ENCODE results near the gene ACTMAP. TPM values are rescaled to one million over a fixed set of nuclear protein-coding genes. Genes with fewer than 3 reads are reported as not detected.

ACTMAP gene
- total RNA-seq, 1 donor from 2014 or later: 25.1 TPM

DNA sequence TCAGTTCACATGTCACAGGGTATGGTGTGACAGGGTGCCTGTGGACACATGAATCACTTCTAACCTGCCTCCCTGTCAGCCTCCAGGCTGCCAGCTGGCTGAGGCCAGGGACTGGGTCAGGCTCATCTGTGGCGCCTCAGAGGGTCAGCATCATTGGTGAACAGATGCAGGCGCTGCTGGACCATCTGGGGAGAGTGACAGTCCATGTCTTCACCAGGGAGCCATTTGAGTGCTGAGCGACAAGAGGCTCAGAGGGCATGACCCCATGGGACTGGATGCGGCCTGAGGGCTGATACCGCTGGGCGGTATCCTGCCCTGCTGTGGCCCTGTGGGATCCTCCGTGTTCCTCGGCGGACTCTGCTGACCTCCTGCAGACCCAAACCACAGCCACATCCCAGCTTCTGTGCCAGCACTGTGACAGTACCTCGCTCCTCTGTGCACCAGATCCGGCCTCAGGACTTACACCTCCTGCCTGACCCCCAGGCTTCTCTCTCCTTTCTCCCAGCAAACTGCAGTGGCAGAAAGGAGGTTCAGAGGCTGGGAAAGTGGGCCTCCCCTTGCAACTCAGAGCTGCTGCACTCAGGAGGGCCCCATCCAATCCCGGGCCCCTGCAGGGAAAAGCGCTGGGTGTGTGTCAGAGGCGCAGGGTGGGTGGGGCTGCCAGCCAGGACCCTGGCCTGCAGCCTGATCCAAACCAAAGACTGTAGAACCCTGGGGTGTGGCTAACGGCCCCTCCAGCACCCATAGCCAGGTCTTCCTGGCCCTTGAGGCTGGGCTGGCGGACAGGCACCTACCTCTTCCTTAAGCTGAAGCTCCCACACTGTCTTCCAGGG, 10.2 kb downstream of the ACTMAP start:
- TF ChIP-seq, protein P1, sequence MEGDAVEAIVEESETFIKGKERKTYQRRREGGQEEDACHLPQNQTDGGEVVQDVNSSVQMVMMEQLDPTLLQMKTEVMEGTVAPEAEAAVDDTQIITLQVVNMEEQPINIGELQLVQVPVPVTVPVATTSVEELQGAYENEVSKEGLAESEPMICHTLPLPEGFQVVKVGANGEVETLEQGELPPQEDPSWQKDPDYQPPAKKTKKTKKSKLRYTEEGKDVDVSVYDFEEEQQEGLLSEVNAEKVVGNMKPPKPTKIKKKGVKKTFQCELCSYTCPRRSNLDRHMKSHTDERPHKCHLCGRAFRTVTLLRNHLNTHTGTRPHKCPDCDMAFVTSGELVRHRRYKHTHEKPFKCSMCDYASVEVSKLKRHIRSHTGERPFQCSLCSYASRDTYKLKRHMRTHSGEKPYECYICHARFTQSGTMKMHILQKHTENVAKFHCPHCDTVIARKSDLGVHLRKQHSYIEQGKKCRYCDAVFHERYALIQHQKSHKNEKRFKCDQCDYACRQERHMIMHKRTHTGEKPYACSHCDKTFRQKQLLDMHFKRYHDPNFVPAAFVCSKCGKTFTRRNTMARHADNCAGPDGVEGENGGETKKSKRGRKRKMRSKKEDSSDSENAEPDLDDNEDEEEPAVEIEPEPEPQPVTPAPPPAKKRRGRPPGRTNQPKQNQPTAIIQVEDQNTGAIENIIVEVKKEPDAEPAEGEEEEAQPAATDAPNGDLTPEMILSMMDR (conservative IDR thresholded peaks at IDR 0.05): no peak
- Mint-ChIP-seq H3K9me3 (no peaks in the 10 kb centered on the region), H3K4me1 (peaks cover 3% of the 10 kb centered on the region), H3K36me3 (ENCODE audit: low read depth) (peaks cover 6% of the 10 kb centered on the region), H3K27ac (ENCODE audit: unreplicated experiment) (no peak overlapping the region), H3K27me3 (ENCODE audit: low read depth) (no peaks in the 10 kb centered on the region), H3K4me3 (no peak overlapping the region)
- no peak for DNase-seq (ENCODE audit: low read depth, low spot score)

DNA sequence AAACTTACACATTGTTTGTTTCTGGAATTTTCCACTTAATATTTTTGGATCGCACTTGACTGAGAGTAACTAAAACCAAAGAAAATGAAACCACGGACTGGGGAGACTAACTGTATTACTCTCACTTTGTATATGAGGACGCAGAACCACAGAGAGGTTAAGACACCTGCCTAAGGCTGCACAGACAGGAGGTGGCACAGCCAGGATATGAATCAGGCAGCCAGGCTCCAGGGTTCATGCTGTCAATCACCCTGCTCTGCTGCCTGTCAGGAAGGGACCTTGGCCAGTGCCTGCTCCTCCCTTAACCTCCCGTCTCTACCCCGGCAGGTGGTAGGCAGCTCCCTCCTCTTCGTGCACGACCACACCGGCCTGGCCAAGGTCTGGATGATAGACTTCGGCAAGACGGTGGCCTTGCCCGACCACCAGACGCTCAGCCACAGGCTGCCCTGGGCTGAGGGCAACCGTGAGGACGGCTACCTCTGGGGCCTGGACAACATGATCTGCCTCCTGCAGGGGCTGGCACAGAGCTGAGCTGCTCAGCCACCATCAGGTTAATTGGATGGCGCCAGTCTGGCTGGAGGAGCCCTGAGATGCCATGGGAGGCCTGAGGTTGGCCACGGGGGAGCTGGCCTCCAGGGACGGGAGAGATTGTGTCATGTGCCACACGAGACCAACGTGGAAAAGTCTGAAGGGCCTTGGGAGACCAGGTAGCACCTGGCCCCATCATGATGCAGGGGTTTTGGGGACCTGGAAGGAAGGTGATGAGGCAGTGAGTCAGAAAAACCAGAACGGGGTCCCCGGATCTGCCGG, 11.0 kb downstream of the ACTMAP start:
- H3K27ac Mint-ChIP-seq (ENCODE audit: unreplicated experiment): no peak overlapping the region
- H3K4me1 Mint-ChIP-seq: peaks cover 3% of the 10 kb centered on the region
- H3K36me3 Mint-ChIP-seq (ENCODE audit: low read depth): peaks cover 6% of the 10 kb centered on the region
- no peaks in the 10 kb centered on the region for H3K9me3 Mint-ChIP-seq
- no peak overlapping the region for H3K4me3 Mint-ChIP-seq
- no peak for DNase-seq (ENCODE audit: low read depth, low spot score)
- H3K27me3 Mint-ChIP-seq (ENCODE audit: low read depth): no peaks in the 10 kb centered on the region
- TF ChIP-seq, protein P1 (conservative IDR thresholded peaks at IDR 0.05): no peak

DNA sequence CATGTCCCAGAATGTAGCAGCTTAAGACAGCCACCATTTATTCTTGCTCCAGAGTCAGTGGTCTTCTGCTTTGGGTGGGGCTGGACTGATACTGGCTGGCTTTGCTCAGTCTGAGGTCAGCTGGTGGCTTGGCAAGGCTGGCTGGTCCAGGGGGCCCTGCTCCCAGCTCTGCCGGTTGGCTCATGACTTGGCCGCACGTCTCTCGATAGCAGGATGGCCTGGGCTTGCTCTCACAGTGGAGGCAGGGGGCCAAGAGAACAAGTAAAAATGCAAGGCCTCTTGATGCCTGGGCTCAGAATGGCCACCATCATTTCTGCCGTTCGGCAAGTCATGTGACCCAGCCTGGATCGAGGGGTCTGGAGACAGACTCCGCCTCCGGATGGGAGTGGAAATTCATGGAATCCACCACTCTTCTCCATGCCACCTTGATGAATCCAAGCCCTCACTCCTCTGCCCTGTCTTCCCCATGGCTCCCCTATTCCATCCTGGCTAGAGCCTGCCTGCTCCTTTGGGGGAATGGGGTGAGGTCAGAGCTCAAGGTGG, 13.1 kb downstream of the ACTMAP start:
- Mint-ChIP-seq H3K36me3 (ENCODE audit: low read depth) (peaks cover 13% of the 10 kb centered on the region), H3K27ac (ENCODE audit: unreplicated experiment) (no peak overlapping the region), H3K27me3 (ENCODE audit: low read depth) (no peaks in the 10 kb centered on the region), H3K4me1 (peaks cover 3% of the 10 kb centered on the region), H3K4me3 (no peak overlapping the region), H3K9me3 (no peaks in the 10 kb centered on the region)
- TF ChIP-seq, protein P1 (conservative IDR thresholded peaks at IDR 0.05): no peak
- DNase-seq (ENCODE audit: low read depth, low spot score): no peak

DNA sequence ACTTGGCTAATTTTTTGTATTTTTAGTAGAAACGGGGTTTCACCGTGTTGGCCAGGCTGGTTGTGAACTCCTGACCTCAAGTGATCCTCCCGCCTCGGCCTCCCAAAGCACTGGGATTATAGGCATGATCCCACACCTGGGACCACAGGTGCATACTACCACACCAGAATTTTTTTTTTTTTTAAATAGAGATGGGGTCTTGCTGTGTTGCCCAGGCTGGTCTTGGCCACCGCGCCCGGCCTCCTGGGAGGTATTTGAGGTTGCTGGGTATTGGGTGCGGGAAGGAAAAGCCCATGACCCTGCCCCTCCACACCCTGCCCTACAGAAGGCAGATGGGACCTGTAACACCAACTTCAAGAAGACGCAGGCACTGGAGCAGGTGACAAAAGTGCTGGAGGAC, 13.6 kb downstream of the ACTMAP start:
- no peak for DNase-seq (ENCODE audit: low read depth, low spot score)
- peaks cover 13% of the 10 kb centered on the region for H3K36me3 Mint-ChIP-seq (ENCODE audit: low read depth)
- no peak overlapping the region for H3K4me3 Mint-ChIP-seq
- H3K27ac Mint-ChIP-seq (ENCODE audit: unreplicated experiment): no peak overlapping the region
- H3K27me3 Mint-ChIP-seq (ENCODE audit: low read depth): no peaks in the 10 kb centered on the region
- TF ChIP-seq, protein P1 (conservative IDR thresholded peaks at IDR 0.05): no peak
- peaks cover 3% of the 10 kb centered on the region for H3K4me1 Mint-ChIP-seq
- H3K9me3 Mint-ChIP-seq: no peaks in the 10 kb centered on the region

DNA sequence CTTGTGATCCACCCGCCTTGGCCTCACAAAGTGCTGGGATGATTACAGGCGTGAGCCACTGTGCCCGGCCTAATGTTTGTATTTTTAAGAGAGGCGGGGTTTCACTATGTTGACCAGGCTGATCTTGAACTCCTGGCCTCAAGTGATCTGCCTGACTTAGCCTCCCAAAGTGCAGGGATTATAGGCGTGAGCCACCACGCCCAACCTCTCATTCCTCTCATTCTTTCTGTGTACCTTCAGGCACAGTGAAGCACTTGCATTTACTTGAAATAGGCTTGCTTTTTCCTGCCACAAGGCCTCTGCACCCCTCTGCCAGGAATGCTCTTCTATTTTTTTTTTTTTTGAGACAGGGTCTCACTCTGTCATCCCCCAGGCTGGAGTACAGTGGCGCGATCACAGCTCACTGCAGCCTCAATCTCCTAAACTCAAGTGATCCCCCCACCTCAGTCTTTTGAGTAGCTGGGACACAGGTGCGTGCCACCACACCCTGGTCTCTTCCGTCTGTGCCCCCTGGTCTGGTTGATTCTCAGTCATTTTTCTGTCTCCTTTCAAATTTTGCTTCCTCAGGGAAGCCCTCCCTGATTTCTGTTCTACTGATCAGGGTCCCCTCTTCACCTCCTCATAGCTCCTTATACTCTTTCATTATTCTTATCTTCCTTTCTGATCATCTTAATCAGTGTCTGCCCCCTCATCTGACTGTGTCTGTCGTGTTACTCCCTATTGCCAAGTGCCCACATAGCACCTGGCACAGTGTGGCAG, 15.1 kb downstream of the ACTMAP start:
- Mint-ChIP-seq H3K9me3 (no peaks in the 10 kb centered on the region), H3K27ac (ENCODE audit: unreplicated experiment) (no peak overlapping the region), H3K4me1 (peaks cover 3% of the 10 kb centered on the region), H3K27me3 (ENCODE audit: low read depth) (no peaks in the 10 kb centered on the region), H3K36me3 (ENCODE audit: low read depth) (peaks cover 13% of the 10 kb centered on the region), H3K4me3 (no peak overlapping the region)
- TF ChIP-seq, protein P1 (conservative IDR thresholded peaks at IDR 0.05): no peak
- no peak for DNase-seq (ENCODE audit: low read depth, low spot score)

Data from neural crest cell (in vitro differentiated cells).